ENCODE results near the gene ZFAND3. TPM values are rescaled to one million over a fixed set of nuclear protein-coding genes. Genes with fewer than 3 reads are reported as not detected.

ZFAND3 gene
- total RNA-seq, 1 experiment from 2014 or later, result 107 TPM

GRCh38 chr6:37971266-37971665 lies 151.7 kb downstream of the ZFAND3 start:
- no peak overlapping the region for H3K27ac Mint-ChIP-seq (ENCODE audit: unreplicated experiment)
- POLR2A ChIA-PET, result no interaction called here
- intact Hi-C loops (cut with micrococcal nuclease; ENCODE audit: unreplicated experiment), result no loop called here

GRCh38 chr6:37971711-37972390 lies 152.3 kb downstream of the ZFAND3 start:
- DNase-seq, result no peak
- Mint-ChIP-seq H3K36me3 (ENCODE audit: insufficient read depth, unreplicated experiment) (peaks cover 13% of the 10 kb centered on the region), H3K27ac (ENCODE audit: unreplicated experiment) (no peak overlapping the region), H3K9me3 (ENCODE audit: unreplicated experiment) (no peaks in the 10 kb centered on the region), H3K4me3 (ENCODE audit: unreplicated experiment) (no peak overlapping the region), H3K27me3 (ENCODE audit: insufficient read depth, unreplicated experiment) (no peaks in the 10 kb centered on the region), H3K4me1 (ENCODE audit: low read depth, unreplicated experiment) (no peaks in the 10 kb centered on the region)
- Histone ChIP-seq H3K4me1 (no peaks in the 10 kb centered on the region), H3K9me3 (peaks cover 8% of the 10 kb centered on the region; the same call in 1 of the 2 replicates), H3K27me3 (replicated peaks; ENCODE audit: control insufficient read depth, insufficient read depth, low read length) (no peaks in the 10 kb centered on the region), H3K36me3 (ENCODE audit: control insufficient read depth, insufficient read depth, low read length) (no peaks in the 10 kb centered on the region; the same call in 1 of the 2 replicates), H3K4me3 (ENCODE audit: low read depth, low read length) (no peak overlapping the region)
- ChIA-PET CTCF (no interaction called here), POLR2A (no interaction called here)
- BruUV-seq (replicated peaks), result no TSS peak
- no peak for TF ChIP-seq CTCF (IDR thresholded peaks at IDR 0.05; ENCODE audit: insufficient read depth in 1 of 2, low read depth in 1 of 2, low read length in 1 of 2, severe bottlenecking in 1 of 2, unreplicated experiment in 1 of 2)
- intact Hi-C loops (cut with micrococcal nuclease; ENCODE audit: unreplicated experiment), result no loop called here

More at GRCh38 chr6:37971266-37971665, 151.7 kb downstream of the ZFAND3 start:
- no TSS peak for BruUV-seq (replicated peaks)
- no peak overlapping the region for H3K4me3 Mint-ChIP-seq (ENCODE audit: unreplicated experiment)
- no peak for DNase-seq
- no peaks in the 10 kb centered on the region for H3K27me3 ChIP-seq (replicated peaks; ENCODE audit: control insufficient read depth, insufficient read depth, low read length)
- no peaks in the 10 kb centered on the region for H3K9me3 Mint-ChIP-seq (ENCODE audit: unreplicated experiment)
- H3K4me3 ChIP-seq (ENCODE audit: low read depth, low read length), result no peak overlapping the region
- CTCF ChIA-PET, result no interaction called here
- H3K9me3 ChIP-seq, result peaks cover 8% of the 10 kb centered on the region; the same call in 1 of the 2 replicates
- H3K4me1 ChIP-seq, result no peaks in the 10 kb centered on the region
- H3K4me1 Mint-ChIP-seq (ENCODE audit: low read depth, unreplicated experiment), result no peaks in the 10 kb centered on the region
- H3K27me3 Mint-ChIP-seq (ENCODE audit: insufficient read depth, unreplicated experiment), result no peaks in the 10 kb centered on the region
- peaks cover 13% of the 10 kb centered on the region for H3K36me3 Mint-ChIP-seq (ENCODE audit: insufficient read depth, unreplicated experiment)
- H3K36me3 ChIP-seq (ENCODE audit: control insufficient read depth, insufficient read depth, low read length), result no peaks in the 10 kb centered on the region; the same call in 1 of the 2 replicates
- no peak for TF ChIP-seq CTCF (IDR thresholded peaks at IDR 0.05; ENCODE audit: insufficient read depth in 1 of 2, low read depth in 1 of 2, low read length in 1 of 2, severe bottlenecking in 1 of 2, unreplicated experiment in 1 of 2)

- POLR2A ChIA-PET, result interaction anchor here (1.0 kb wide), 1 partner anchor 155 kb away, joined by 5 read pairs; no protein-coding TSS in a partner anchor
- H3K27ac Mint-ChIP-seq (ENCODE audit: unreplicated experiment), result no peak overlapping the region
- intact Hi-C loops (cut with micrococcal nuclease; ENCODE audit: unreplicated experiment), result no loop called here
Observed at GRCh38 chr6:37972994-37973757, 153.6 kb downstream of the ZFAND3 start.

More at GRCh38 chr6:37972994-37973757, 153.6 kb downstream of the ZFAND3 start:
- CTCF ChIA-PET, result interaction anchor here (0.8 kb wide), 1 partner anchor 182 kb away, joined by 3 read pairs; no protein-coding TSS in a partner anchor
- Mint-ChIP-seq H3K4me1 (ENCODE audit: low read depth, unreplicated experiment) (no peaks in the 10 kb centered on the region), H3K4me3 (ENCODE audit: unreplicated experiment) (no peak overlapping the region), H3K9me3 (ENCODE audit: unreplicated experiment) (no peaks in the 10 kb centered on the region), H3K36me3 (ENCODE audit: insufficient read depth, unreplicated experiment) (peaks cover 13% of the 10 kb centered on the region), H3K27me3 (ENCODE audit: insufficient read depth, unreplicated experiment) (no peaks in the 10 kb centered on the region)
- no peaks in the 10 kb centered on the region for H3K4me1 ChIP-seq
- H3K4me3 ChIP-seq (ENCODE audit: low read depth, low read length), result no peak overlapping the region
- H3K36me3 ChIP-seq (ENCODE audit: control insufficient read depth, insufficient read depth, low read length), result no peaks in the 10 kb centered on the region; the same call in 1 of the 2 replicates
- H3K9me3 ChIP-seq, result peaks cover 8% of the 10 kb centered on the region; the same call in 1 of the 2 replicates
- no peak for DNase-seq
- H3K27me3 ChIP-seq (replicated peaks; ENCODE audit: control insufficient read depth, insufficient read depth, low read length), result no peaks in the 10 kb centered on the region
- no TSS peak for BruUV-seq (replicated peaks)
- TF ChIP-seq CTCF (IDR thresholded peaks at IDR 0.05; ENCODE audit: insufficient read depth in 1 of 2, low read depth in 1 of 2, low read length in 1 of 2, severe bottlenecking in 1 of 2, unreplicated experiment in 1 of 2), result no peak

All from Caco-2 (cell line).